ENCODE data around the gene SDK1. TPM values are rescaled to one million over a fixed set of nuclear protein-coding genes. Genes with fewer than 3 reads are reported as not detected.

SDK1 gene
- total and polyA plus RNA-seq, 2 experiments from 2014 or later, result 2.1 to 10.0 TPM

DNA sequence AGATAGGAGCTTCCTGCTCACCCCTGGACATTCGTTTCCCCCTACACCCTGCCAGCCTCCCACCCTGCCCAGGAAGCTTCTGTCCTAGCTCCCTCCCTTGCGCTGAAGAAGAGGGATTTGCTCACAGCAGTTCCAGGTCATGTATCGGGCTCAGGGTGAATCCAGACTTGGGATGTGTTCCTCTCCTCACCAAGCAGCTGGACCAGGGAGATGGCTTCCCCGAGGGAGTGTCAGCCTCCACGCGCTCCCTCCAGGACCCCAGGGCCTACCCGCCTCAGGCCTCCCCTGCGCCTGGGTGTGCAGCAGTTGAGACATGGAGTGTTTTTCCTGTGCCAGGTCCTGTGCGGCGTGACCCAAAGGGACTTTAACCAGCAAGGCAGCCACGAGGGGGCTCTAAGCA, 945.5 kb downstream of the SDK1 start:
- Histone ChIP-seq H4K20me1 (replicated peaks; ENCODE audit: insufficient read depth) (no peaks in the 10 kb centered on the region), H3K4me2 (no peak overlapping the region), H3K4me3 (no peak overlapping the region), H3K27me3 (ENCODE audit: insufficient read depth) (no peaks in the 10 kb centered on the region), H3K79me2 (replicated peaks; ENCODE audit: insufficient read depth) (no peaks in the 10 kb centered on the region), H3K9me2 (ENCODE audit: insufficient read depth) (peaks cover 5% of the 10 kb centered on the region; the same call in 1 of the 2 replicates), H2AFZ (no peak overlapping the region), H3K27ac (ENCODE audit: low read depth) (no peak overlapping the region), H3F3A (replicated peaks; ENCODE audit: low read depth) (peaks cover 8% of the 10 kb centered on the region; the same call in 1 of the 2 replicates), H3K36me3 (ENCODE audit: insufficient read depth) (no peaks in the 10 kb centered on the region), H3K4me1 (ENCODE audit: insufficient read depth) (no peaks in the 10 kb centered on the region)
- Mint-ChIP-seq H3K27ac (no peak overlapping the region), H3K4me1 (peaks cover 15% of the 10 kb centered on the region; the same call in 2 of the 3 replicates), H3K9me3 (peaks cover 14% of the 10 kb centered on the region), H3K4me3 (no peak overlapping the region), H3K36me3 (ENCODE audit: low read depth) (peaks cover 25% of the 10 kb centered on the region), H3K27me3 (ENCODE audit: insufficient read depth, low read depth, poor library complexity) (peaks cover 6% of the 10 kb centered on the region)
- DNase-seq (ENCODE audit: low spot score) (no peak), ATAC-seq (no peak)
- TF ChIP-seq CREB1 (CRISPR knock-in tag; IDR thresholded peaks at IDR 0.05; ENCODE audit: low read depth) (no peak), ZNF331 (CRISPR knock-in tag; IDR thresholded peaks at IDR 0.05; ENCODE audit: low read depth) (no peak), ZNF114 (CRISPR knock-in tag; IDR thresholded peaks at IDR 0.05) (no peak)
- TF ChIP-seq, protein P1, sequence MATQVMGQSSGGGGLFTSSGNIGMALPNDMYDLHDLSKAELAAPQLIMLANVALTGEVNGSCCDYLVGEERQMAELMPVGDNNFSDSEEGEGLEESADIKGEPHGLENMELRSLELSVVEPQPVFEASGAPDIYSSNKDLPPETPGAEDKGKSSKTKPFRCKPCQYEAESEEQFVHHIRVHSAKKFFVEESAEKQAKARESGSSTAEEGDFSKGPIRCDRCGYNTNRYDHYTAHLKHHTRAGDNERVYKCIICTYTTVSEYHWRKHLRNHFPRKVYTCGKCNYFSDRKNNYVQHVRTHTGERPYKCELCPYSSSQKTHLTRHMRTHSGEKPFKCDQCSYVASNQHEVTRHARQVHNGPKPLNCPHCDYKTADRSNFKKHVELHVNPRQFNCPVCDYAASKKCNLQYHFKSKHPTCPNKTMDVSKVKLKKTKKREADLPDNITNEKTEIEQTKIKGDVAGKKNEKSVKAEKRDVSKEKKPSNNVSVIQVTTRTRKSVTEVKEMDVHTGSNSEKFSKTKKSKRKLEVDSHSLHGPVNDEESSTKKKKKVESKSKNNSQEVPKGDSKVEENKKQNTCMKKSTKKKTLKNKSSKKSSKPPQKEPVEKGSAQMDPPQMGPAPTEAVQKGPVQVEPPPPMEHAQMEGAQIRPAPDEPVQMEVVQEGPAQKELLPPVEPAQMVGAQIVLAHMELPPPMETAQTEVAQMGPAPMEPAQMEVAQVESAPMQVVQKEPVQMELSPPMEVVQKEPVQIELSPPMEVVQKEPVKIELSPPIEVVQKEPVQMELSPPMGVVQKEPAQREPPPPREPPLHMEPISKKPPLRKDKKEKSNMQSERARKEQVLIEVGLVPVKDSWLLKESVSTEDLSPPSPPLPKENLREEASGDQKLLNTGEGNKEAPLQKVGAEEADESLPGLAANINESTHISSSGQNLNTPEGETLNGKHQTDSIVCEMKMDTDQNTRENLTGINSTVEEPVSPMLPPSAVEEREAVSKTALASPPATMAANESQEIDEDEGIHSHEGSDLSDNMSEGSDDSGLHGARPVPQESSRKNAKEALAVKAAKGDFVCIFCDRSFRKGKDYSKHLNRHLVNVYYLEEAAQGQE (IDR thresholded peaks at IDR 0.05; ENCODE audit: unreplicated experiment), result no peak

- Mint-ChIP-seq H3K4me3 (no peak overlapping the region), H3K9me3 (peaks cover 14% of the 10 kb centered on the region), H3K27me3 (ENCODE audit: insufficient read depth, low read depth, poor library complexity) (peaks cover 6% of the 10 kb centered on the region), H3K4me1 (peaks cover 8% of the 10 kb centered on the region; the same call in 1 of the 3 replicates), H3K27ac (no peak overlapping the region), H3K36me3 (ENCODE audit: low read depth) (peaks cover 23% of the 10 kb centered on the region)
- Histone ChIP-seq H3F3A (replicated peaks; ENCODE audit: low read depth) (peaks cover 8% of the 10 kb centered on the region; the same call in 1 of the 2 replicates), H3K79me2 (replicated peaks; ENCODE audit: insufficient read depth) (no peaks in the 10 kb centered on the region), H2AFZ (no peak overlapping the region), H3K4me1 (ENCODE audit: insufficient read depth) (no peaks in the 10 kb centered on the region), H3K27me3 (ENCODE audit: insufficient read depth) (no peaks in the 10 kb centered on the region), H3K27ac (ENCODE audit: low read depth) (no peak overlapping the region), H3K4me3 (no peak overlapping the region), H3K4me2 (no peak overlapping the region), H3K9me2 (ENCODE audit: insufficient read depth) (peaks cover 5% of the 10 kb centered on the region; the same call in 1 of the 2 replicates), H4K20me1 (replicated peaks; ENCODE audit: insufficient read depth) (no peaks in the 10 kb centered on the region), H3K36me3 (ENCODE audit: insufficient read depth) (no peaks in the 10 kb centered on the region)
- DNase-seq (ENCODE audit: low spot score) (no peak), ATAC-seq (no peak)
- TF ChIP-seq ZNF114 (CRISPR knock-in tag; IDR thresholded peaks at IDR 0.05), result no peak
- no peak for TF ChIP-seq EZH2phosphoT487 (IDR thresholded peaks at IDR 0.05; ENCODE audit: unreplicated experiment)
- TF ChIP-seq ZNF462 (CRISPR knock-in tag; IDR thresholded peaks at IDR 0.05), result no peak
- TF ChIP-seq CREB1 (CRISPR knock-in tag; IDR thresholded peaks at IDR 0.05; ENCODE audit: low read depth), result no peak
- TF ChIP-seq POLR2AphosphoS5 (IDR thresholded peaks at IDR 0.05; ENCODE audit: low read depth), result no peak
- TF ChIP-seq ZNF331 (CRISPR knock-in tag; IDR thresholded peaks at IDR 0.05; ENCODE audit: low read depth), result no peak
- TF ChIP-seq STAT1 (IDR thresholded peaks at IDR 0.05; ENCODE audit: unreplicated experiment), result no peak
- TF ChIP-seq EZH2 (IDR thresholded peaks at IDR 0.05; ENCODE audit: low read depth, unreplicated experiment), result no peak
- TF ChIP-seq, protein P2, sequence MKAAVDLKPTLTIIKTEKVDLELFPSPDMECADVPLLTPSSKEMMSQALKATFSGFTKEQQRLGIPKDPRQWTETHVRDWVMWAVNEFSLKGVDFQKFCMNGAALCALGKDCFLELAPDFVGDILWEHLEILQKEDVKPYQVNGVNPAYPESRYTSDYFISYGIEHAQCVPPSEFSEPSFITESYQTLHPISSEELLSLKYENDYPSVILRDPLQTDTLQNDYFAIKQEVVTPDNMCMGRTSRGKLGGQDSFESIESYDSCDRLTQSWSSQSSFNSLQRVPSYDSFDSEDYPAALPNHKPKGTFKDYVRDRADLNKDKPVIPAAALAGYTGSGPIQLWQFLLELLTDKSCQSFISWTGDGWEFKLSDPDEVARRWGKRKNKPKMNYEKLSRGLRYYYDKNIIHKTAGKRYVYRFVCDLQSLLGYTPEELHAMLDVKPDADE (IDR thresholded peaks at IDR 0.05), result no peak
Observed at GRCh38 chr7:4247106-4247876, 946.2 kb downstream of the SDK1 start.

All from GM23338 (cell line).